BLaER1 (cell line): Measurements from ENCODE around the gene IGFBP1.

ENCODE experiments used
- H3K27ac ChIP-seq: shearing (Covaris generic); formaldehyde crosslinking; 2 replicates; pipeline ENCODE4 v1.8.1; 2022
- H3K27me3 ChIP-seq: shearing (Covaris generic); formaldehyde crosslinking; 2 replicates; pipeline ENCODE4 v1.8.1; 2022
- H3K36me3 ChIP-seq: shearing (Covaris generic); formaldehyde crosslinking; 2 replicates; pipeline ENCODE4 v1.8.1; 2022
- H3K4me1 ChIP-seq: shearing (Covaris generic); formaldehyde crosslinking; 2 replicates; pipeline ENCODE4 v1.8.1; 2022
- H3K4me2 ChIP-seq: shearing (Covaris generic); formaldehyde crosslinking; 2 replicates; pipeline ENCODE4 v1.8.1; 2022
- H3K4me3 ChIP-seq: shearing (Covaris generic); formaldehyde crosslinking; 2 replicates; pipeline ENCODE4 v1.8.1; 2022
- H3K9ac ChIP-seq: shearing (Covaris generic); formaldehyde crosslinking; 2 replicates; pipeline ENCODE4 v1.8.1; 2022
- H3K9me3 ChIP-seq: shearing (Covaris generic); formaldehyde crosslinking; 2 replicates; pipeline ENCODE4 v1.8.1; 2022
- H4K20me1 ChIP-seq: shearing (Covaris generic); formaldehyde crosslinking; 2 replicates; pipeline ENCODE4 v1.8.1; 2022
- Cebpa-rat ChIP-seq: shearing (Covaris generic); IDR thresholded peaks from 2 replicates; pipeline ENCODE4 v1.8.1; 2022

The IGFBP1 gene

GRCh38 chr7:45898222-45898621 is 9.9 kb downstream of the IGFBP1 start:
- no peaks in the 10 kb centered on the region for H3K27me3 ChIP-seq
- no peaks in the 10 kb centered on the region for H3K36me3 ChIP-seq
- no peak overlapping the region for H3K4me3 ChIP-seq
- no peak for TF ChIP-seq Cebpa-rat
- no peak overlapping the region for H3K27ac ChIP-seq
- 0 out of 2 replicates have a peak, but pooled peaks cover 8% of the 10 kb centered on the region for H3K9me3 ChIP-seq
- no peak overlapping the region for H3K4me2 ChIP-seq
- no peaks in the 10 kb centered on the region for H3K4me1 ChIP-seq
- no peak overlapping the region for H3K9ac ChIP-seq
- H4K20me1 ChIP-seq = no peaks in the 10 kb centered on the region

DNA sequence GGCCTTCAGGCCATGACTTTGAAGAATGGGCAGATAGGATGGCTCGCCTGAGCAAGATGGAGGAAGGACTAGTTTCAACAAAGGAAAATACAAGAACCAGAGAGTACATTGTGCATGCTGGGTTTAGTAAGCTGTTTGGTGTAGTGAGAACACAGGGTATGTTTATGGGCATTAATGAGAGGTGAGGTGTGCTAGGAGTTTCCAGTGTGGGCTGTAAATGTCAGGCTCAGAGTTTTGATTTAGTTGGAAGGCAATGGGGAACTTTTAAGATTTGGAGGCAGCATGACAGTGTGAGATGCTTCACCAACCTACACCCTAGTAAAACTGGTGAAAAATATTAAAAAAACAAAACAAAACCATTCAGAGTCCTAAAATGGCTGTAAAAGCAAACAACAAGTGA is 13.3 kb downstream of the IGFBP1 start:
- Histone ChIP-seq H3K27me3 (no peaks in the 10 kb centered on the region), H3K4me3 (no peak overlapping the region), H3K27ac (no peak overlapping the region), H3K9ac (no peak overlapping the region), H3K4me1 (no peaks in the 10 kb centered on the region), H4K20me1 (no peaks in the 10 kb centered on the region), H3K4me2 (no peak overlapping the region), H3K36me3 (no peaks in the 10 kb centered on the region), H3K9me3 (0 out of 2 replicates have a peak, but pooled peaks cover 11% of the 10 kb centered on the region)
- no peak for TF ChIP-seq Cebpa-rat

GRCh38 chr7:45902820-45903219 is 14.5 kb downstream of the IGFBP1 start:
- no peak overlapping the region for H3K4me2 ChIP-seq
- H3K36me3 ChIP-seq = no peaks in the 10 kb centered on the region
- H3K9me3 ChIP-seq = 0 out of 2 replicates have a peak, but pooled peaks cover 11% of the 10 kb centered on the region
- no peak overlapping the region for H3K4me3 ChIP-seq
- no peaks in the 10 kb centered on the region for H4K20me1 ChIP-seq
- no peaks in the 10 kb centered on the region for H3K27me3 ChIP-seq
- no peak overlapping the region for H3K9ac ChIP-seq
- no peak for TF ChIP-seq Cebpa-rat
- no peaks in the 10 kb centered on the region for H3K4me1 ChIP-seq
- H3K27ac ChIP-seq = no peak overlapping the region

DNA sequence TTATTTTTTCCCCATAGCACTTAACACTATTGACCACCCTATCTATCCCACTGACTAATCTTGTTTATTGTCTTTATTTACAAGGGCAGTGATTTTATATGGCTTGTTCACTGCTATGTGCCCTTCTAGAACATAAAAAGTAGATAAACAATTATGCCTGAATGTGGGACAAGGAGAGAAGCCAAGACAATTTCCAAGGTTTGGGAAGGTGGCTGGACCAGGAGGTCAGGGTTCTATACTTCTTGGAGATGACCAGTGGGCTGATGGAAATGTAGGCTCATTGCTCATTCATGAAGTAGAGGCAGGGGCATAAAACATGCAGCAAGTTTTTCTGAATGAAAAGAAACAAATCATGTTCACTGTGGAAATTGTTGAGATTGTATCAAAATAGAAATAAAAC is 21.3 kb downstream of the IGFBP1 start:
- no peak overlapping the region for H3K27ac ChIP-seq
- no peak for TF ChIP-seq Cebpa-rat

GRCh38 chr7:45910855-45911254 is 22.6 kb downstream of the IGFBP1 start:
- Histone ChIP-seq H3K27me3 (no peaks in the 10 kb centered on the region), H3K4me1 (peaks cover 2% of the 10 kb centered on the region; the same call in 1 of the 2 replicates), H4K20me1 (no peaks in the 10 kb centered on the region), H3K27ac (no peak overlapping the region), H3K4me3 (no peak overlapping the region), H3K36me3 (no peaks in the 10 kb centered on the region), H3K9ac (no peak overlapping the region), H3K9me3 (no peaks in the 10 kb centered on the region; the same call in 1 of the 2 replicates), H3K4me2 (no peak overlapping the region)
- TF ChIP-seq Cebpa-rat = no peak

More for the DNA sequence above, 21.3 kb downstream of the IGFBP1 start:
- Histone ChIP-seq H3K4me1 (no peaks in the 10 kb centered on the region), H4K20me1 (no peaks in the 10 kb centered on the region), H3K4me2 (no peak overlapping the region), H3K36me3 (no peaks in the 10 kb centered on the region), H3K9me3 (no peaks in the 10 kb centered on the region; the same call in 1 of the 2 replicates), H3K9ac (no peak overlapping the region), H3K4me3 (no peak overlapping the region), H3K27me3 (no peaks in the 10 kb centered on the region)

DNA sequence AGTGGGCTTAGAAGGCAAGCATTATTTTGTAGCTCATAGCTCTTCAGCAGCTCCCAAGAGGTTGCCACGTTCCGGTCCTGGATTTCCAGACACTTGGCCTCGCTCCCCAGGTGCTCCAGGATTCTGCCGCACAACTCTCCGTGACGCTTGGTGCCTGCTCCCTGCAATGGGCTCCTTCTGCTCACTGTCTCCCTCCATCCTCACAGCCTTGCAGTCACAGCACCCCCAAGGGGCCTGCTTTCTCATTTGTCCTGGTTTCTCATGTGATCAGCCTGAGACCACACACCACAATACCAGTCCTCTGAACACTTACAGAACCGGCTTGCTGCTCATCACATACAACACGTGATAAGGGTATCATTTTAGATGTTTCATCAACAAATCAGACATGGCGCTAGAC is 23.0 kb downstream of the IGFBP1 start:
- no peak overlapping the region for H3K4me3 ChIP-seq
- H3K27me3 ChIP-seq = no peaks in the 10 kb centered on the region
- H3K4me1 ChIP-seq = peaks cover 7% of the 10 kb centered on the region; the same call in 1 of the 2 replicates
- no peak overlapping the region for H3K4me2 ChIP-seq
- no peaks in the 10 kb centered on the region; the same call in 1 of the 2 replicates for H3K9me3 ChIP-seq
- no peak overlapping the region for H3K9ac ChIP-seq
- TF ChIP-seq Cebpa-rat = no peak
- H4K20me1 ChIP-seq = no peaks in the 10 kb centered on the region
- H3K36me3 ChIP-seq = no peaks in the 10 kb centered on the region
- H3K27ac ChIP-seq = no peak overlapping the region

GRCh38 chr7:45912972-45913371 is 24.7 kb downstream of the IGFBP1 start:
- Histone ChIP-seq H3K4me3 (no peak overlapping the region), H3K9ac (no peak overlapping the region), H3K27ac (no peak overlapping the region), H3K4me1 (peaks cover 7% of the 10 kb centered on the region; the same call in 1 of the 2 replicates), H3K9me3 (no peaks in the 10 kb centered on the region; the same call in 1 of the 2 replicates), H3K27me3 (peaks cover 4% of the 10 kb centered on the region), H3K4me2 (no peak overlapping the region), H4K20me1 (no peaks in the 10 kb centered on the region), H3K36me3 (no peaks in the 10 kb centered on the region)
- no peak for TF ChIP-seq Cebpa-rat

DNA sequence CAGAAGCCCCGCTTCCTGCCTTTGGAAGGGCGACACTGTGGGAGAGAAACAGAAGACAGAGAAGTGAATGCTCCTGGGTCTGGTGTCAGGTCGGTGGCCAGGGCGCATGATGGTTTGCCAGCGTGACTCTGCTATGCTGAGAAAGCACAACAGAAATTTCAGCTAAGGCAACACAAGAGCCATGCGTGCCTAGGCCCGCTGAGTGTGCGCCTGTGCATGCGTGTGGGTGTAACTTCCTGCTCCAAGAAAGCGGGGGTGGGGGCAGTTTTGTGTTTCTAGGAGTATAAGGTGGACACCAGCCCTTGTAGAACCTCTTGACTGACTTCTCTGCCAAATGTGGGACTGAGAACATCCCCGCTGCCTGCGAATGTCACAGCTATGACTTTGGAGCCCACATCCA is 26.6 kb downstream of the IGFBP1 start:
- TF ChIP-seq Cebpa-rat = no peak
- Histone ChIP-seq H3K9ac (no peak overlapping the region), H3K9me3 (no peaks in the 10 kb centered on the region), H3K27me3 (peaks cover 24% of the 10 kb centered on the region), H3K27ac (no peak overlapping the region), H3K4me2 (no peak overlapping the region), H3K4me3 (no peak overlapping the region), H3K36me3 (no peaks in the 10 kb centered on the region), H4K20me1 (no peaks in the 10 kb centered on the region), H3K4me1 (peaks cover 7% of the 10 kb centered on the region; the same call in 1 of the 2 replicates)

DNA sequence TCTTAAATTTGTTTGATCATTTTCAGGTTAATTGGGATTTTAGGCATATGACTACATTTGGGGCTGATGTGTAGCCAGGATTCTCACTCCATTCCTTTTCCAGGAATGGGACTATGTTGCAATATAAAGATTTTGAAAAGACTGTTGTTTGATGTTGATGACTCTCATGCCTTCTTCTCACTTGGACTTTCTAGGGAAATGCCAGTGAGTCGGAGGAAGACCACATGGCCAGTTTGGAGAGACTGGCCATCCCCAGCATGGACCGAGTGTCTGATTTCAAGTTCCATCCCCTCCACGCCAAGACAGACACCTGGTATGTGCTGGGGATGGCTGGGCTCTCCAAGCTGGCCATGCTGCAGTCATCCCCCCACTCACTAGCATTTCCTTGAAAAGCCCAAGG is 27.3 kb downstream of the IGFBP1 start:
- H3K9ac ChIP-seq = no peak overlapping the region
- H3K27ac ChIP-seq = no peak overlapping the region
- no peak overlapping the region for H3K4me3 ChIP-seq
- no peak overlapping the region for H3K4me2 ChIP-seq
- H3K27me3 ChIP-seq = peaks cover 31% of the 10 kb centered on the region
- H3K4me1 ChIP-seq = peaks cover 11% of the 10 kb centered on the region
- H3K9me3 ChIP-seq = no peaks in the 10 kb centered on the region; the same call in 1 of the 2 replicates
- peaks cover 6% of the 10 kb centered on the region; the same call in 1 of the 2 replicates for H4K20me1 ChIP-seq
- TF ChIP-seq Cebpa-rat = no peak
- no peaks in the 10 kb centered on the region for H3K36me3 ChIP-seq

- Histone ChIP-seq H3K4me1 (peaks cover 19% of the 10 kb centered on the region), H3K27ac (no peak overlapping the region), H3K9me3 (no peaks in the 10 kb centered on the region; the same call in 1 of the 2 replicates), H3K9ac (no peak overlapping the region), H3K36me3 (no peaks in the 10 kb centered on the region), H3K4me2 (no peak overlapping the region), H4K20me1 (peaks cover 8% of the 10 kb centered on the region; the same call in 1 of the 2 replicates), H3K4me3 (no peak overlapping the region), H3K27me3 (peaks cover 45% of the 10 kb centered on the region)
- no peak for TF ChIP-seq Cebpa-rat
These were observed 28.8 kb downstream of the IGFBP1 start for GRCh38 chr7:45917064-45917463.

GRCh38 chr7:45917658-45918057 is 29.4 kb downstream of the IGFBP1 start:
- Histone ChIP-seq H3K9ac (no peak overlapping the region), H3K9me3 (no peaks in the 10 kb centered on the region; the same call in 1 of the 2 replicates), H4K20me1 (peaks cover 8% of the 10 kb centered on the region; the same call in 1 of the 2 replicates), H3K27me3 (peaks cover 51% of the 10 kb centered on the region), H3K36me3 (no peaks in the 10 kb centered on the region), H3K4me1 (peaks cover 24% of the 10 kb centered on the region), H3K4me2 (no peak overlapping the region), H3K27ac (no peak overlapping the region), H3K4me3 (no peak overlapping the region)
- no peak for TF ChIP-seq Cebpa-rat
